Liver (tissue), 2 donors: ENCODE results near the gene TMEM87B.

ENCODE experiments used
- ATF3 ChIP-seq: IDR thresholded peaks from 2 replicates; pipeline ENCODE4 v1.6.1; 2016; ENCODE audit warnings: antibody characterized with exemption
- MAX ChIP-seq: IDR thresholded peaks from 2 replicates; pipeline ENCODE4 v1.6.1; 2016; ENCODE audit warnings: antibody characterized with exemption
- RAD21 ChIP-seq, 2 donors: IDR thresholded peaks; 2 replicates each; pipeline ENCODE4 v1.6.1; 2016; ENCODE audit warnings: antibody characterized with exemption in 2 of 2, mild to moderate bottlenecking in 2 of 2
- SP1 ChIP-seq: IDR thresholded peaks from 2 replicates; pipeline ENCODE4 v1.6.1; 2018; ENCODE audit warnings: antibody characterized with exemption, mild to moderate bottlenecking
- donor health status: healthy.

GRCh38 chr2:112059671-112060070 is 4.6 kb downstream of the TMEM87B start:
- TF ChIP-seq RAD21 (IDR thresholded peaks at IDR 0.05) (no peak), SP1 (no peak), ATF3 (no peak), MAX (no peak)
